Dedifferentiated amniotic fluid mesenchymal stem cell (primary cell): ENCODE measurements around the gene PNCK.

ENCODE experiments used
- DNase-seq: peaks from one replicate; pipeline ENCODE4 v3.0.0-alpha.2; 2016; ENCODE audit errors: extremely low spot score

Gene PNCK

DNA sequence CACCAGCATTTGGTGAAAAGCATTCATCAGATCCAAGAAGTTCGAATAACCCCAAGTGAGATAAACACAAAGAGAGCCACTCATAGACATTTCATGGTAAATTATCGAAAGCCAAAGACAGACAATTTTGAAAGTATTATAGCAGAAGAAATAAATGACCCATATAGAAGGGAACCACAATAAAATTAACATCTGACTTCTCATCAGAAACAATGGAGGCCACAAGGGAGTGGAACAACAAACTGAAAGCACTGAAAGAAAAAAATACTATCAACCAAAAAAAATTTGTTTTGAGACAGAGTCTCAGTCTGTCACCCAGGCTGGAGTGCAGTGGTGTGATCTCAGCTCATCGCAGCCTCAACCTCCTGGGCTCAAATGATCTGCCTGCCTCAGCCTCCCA is 14.3 kb downstream of the PNCK start:
- no peak for DNase-seq

DNA sequence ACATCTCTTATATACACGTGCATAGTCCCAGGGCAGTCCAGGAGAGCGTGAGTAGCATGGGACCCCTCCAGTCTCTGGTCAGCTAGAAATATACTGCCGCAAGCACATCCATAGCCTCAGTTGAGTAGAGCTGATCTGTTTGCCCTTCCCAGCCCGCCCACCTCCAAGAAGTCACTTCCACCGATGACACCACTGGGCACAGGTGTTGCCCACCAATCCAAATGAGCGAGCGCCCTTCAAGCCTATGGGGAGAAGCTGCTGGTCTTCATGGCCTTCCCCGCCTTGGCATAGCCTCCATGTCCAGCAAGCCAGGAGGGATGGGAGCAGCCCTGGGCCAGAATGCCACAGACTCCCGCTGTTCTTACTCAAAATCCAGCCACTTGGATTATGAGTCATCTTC is 16.5 kb downstream of the PNCK start:
- no peak for DNase-seq

DNA sequence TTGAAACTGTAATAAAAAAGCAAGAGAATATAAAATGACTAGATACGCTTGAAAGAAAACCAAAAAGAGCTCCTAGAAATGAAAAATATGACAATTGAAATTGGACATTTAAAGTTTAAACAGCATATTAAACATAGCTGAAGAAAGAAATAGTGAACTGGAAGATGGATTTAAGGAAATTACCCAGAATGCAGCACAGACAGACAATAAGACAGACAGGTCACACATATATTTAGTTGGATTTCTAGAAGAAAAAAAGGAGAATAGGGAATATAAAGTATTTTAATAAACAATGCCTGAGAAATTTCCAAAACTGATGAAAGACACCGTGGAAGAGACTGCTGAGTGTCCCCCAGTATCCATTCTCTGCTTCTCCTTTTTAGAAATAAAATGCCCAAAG is 20.1 kb downstream of the PNCK start:
- no peak for DNase-seq

DNA sequence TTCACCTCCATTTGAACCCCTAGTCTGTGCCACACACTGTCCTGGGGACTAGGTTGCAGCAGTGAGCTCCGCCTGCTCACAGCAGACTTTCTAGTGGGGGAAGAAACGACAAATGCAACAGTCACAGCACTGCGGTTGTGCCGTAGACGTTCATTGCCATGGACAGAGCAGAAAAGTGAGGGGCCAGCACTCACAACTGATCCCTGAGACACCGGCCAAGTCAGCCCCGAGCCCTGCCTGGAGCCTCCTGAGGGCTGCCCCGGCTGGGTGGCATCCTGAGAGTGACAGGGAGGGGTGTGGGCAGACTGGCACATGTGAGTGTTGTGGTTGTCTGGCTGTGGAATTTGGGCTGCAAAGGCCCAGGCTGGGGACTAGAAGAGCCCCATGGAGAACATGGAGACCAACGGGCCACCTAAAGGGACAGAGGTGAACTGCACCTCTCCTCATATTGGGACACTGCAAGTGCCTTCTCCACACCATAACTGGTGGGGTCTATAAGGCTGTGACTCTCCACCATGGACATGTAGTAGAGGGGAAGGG is 22.0 kb downstream of the PNCK start:
- no peak for DNase-seq

DNA sequence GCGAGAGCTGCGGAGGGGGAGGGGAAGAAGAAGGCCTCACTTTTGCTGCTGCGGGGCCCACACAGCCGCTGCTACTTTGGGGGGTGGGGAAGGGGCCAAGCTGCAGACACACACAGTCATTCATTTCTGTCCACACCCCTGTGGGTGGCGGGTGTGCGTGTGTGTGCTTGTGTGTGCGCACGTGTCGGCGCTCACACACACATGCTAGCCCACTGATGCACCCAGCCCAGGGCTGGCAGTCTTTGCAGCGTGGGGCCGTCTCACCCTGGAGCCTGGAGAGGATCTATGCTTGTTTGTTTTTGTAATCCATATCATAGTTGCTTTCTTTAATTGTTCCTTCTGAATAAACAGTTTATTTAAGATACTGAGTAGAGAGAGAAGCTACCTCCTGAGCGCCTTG is 22.7 kb downstream of the PNCK start:
- no peak for DNase-seq

DNA sequence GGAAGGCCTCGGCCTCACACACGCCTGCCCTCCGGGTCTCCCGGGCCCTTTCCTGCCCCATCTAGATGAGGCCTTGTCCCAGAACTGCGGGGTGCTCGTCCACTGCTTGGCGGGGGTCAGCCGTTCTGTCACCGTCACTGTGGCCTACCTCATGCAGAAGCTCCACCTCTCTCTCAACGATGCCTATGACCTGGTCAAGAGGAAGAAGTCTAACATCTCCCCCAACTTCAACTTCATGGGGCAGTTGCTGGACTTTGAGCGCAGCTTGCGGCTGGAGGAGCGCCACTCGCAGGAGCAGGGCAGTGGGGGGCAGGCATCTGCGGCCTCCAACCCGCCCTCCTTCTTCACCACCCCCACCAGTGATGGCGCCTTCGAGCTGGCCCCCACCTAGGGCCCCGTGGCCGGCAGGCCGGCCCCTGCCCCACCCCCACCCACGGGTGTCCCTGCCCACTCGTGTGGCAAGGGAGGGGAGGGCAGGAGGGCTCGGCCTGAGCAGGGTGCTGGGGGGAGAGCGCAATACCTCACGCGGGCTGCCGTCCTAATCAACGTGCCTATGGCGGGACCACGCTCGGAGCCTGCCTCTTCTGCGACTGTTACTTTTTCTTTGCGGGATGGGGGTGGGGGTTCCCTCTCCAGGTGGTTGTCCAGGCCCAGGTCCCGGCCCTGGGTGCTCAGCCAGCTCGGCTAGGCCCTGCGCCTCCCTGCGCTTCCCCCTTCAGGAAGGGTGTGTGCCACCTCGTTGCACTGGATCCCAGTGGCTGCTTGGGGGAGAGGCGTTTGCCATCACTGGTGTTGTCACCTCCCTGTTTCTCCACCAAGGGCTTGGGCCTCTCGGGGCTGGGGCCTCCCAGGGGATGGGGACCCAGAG is 23.5 kb downstream of the PNCK start:
- no peak for DNase-seq

DNA sequence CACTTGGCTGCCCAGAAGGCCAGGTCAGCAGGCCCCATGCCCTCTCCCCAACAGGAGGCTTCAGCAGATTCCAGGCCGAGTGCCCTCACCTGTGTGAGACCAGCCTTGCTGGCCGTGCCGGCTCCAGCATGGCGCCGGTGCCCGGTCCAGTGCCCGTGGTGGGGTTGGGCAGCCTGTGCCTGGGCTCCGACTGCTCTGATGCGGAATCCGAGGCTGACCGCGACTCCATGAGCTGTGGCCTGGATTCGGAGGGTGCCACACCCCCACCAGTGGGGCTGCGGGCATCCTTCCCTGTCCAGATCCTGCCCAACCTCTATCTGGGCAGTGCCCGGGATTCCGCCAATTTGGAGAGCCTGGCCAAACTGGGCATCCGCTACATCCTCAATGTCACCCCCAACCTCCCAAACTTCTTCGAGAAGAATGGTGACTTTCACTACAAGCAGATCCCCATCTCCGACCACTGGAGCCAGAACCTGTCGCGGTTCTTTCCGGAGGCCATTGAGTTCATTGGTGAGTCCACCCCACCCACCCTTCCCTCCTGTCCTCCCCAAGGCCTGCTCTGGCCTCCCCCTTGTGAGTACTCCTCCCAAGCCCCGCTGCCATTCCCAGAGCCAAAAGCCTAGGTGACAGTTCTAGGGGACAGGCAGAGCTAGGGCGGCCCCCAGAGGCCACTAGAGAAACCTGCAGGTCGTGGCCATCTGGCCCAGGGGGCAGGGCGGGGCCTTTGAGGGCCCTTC is 24.3 kb downstream of the PNCK start:
- no peak for DNase-seq

DNA sequence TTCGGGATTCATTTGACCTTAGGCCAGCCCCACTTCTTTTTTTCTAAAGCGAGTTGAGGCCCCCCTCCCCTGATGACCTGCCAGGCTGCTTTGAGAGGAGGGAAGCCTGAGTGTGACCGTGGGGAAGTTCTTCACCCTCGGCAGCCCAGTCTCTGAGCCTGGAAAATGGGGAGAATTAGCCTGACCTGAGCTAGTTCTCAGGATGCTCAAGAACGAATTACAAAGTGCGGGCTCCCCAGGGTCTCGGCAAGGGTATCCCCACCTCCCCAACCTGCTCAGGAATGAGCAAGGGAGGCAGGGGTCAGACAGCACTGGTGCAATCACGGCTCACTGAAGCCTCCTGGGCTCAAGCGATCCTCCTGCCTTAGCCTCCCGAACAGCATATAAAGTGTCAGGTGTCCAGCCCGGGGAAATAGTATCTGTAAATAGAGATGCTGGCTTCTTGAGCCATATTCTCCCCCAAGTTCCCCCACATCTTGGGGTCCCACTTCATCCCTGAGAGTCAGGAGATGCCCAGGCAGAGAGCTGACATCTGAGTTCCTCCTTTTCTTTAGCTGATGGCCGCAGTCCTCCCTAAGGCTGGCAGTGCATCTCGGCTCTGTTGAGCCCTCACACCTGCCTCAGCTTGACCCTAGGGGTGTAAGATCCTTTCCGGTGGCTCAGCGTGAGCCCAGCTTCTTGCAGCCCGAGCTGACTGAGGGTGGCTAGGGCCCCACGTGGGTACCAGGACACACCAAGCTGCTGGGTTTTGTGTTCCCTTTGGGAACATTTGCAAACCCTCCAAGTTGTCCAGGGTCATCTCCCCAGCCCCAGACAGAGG is 25.0 kb downstream of the PNCK start:
- no peak for DNase-seq

DNA sequence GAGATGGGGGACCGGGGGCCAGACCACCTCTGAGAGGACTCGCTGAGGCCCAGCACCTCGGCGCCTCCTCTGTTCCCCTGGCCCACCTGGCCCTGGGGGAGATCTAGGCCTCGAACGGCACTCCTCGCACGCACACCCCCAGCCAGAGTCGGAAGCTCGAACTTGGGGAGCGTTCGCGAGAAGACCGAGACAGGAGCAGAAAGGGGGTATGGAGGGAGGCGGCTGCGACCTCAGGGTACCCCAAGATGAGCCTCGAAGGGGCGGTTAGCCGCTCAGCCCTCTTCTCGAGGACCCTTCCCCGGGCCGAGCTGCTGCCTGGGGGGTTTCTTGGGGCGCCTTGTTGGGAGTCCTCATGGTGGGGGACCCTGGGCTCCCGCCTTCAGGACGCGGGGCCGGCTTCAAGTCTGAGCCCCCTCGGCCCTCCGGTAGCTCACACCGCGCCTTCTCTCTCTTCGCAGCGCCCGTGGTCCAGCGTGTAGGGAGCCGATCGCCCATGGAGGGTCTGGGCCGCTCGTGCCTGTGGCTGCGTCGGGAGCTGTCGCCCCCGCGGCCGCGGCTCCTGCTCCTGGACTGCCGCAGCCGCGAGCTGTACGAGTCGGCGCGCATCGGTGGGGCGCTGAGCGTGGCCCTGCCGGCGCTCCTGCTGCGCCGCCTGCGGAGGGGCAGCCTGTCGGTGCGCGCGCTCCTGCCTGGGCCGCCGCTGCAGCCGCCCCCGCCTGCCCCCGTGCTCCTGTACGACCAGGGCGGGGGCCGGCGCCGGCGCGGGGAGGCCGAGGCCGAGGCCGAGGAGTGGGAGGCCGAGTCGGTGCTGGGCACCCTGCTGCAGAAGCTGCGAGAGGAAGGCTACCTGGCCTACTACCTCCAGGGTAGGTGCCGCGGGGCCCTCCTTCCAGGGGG is 25.9 kb downstream of the PNCK start:
- DNase-seq, result no peak

DNA sequence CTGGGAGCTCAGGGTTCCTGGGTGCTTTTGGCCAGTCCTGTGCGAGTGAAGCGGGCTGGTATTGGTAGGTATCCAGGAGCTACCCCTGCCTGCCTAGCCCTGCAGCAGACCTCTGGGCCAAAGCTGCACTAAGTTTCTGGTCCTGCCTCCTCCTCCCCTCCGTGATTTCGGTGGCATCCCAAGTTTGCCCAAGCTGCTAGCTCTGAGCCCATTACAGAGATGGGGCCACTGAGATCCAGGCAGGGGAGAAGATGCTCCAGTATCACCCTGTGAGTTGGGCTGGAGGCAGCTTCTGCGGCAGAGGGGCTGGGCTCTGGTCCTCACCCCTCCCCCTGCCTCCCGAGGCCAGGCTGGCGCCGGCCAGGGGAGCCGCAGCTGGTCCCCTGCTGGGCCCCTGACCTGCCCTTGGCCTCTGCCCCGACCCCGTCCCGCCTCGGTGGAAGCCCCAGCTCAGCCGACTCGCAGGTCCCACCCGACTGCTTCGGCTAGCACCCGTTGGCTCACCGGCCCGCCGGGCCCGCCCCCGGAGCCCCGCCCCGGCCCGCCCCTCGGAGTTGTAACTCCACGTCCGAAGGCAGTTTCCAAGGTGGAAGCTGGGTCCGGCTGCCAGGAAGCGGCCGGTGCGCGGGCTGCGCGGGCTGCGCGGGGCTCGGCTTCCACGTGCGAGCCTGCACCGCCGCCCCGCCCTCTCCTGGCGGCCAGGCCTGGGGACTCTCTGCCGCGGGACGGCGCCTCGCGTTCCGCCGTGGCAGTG is 26.8 kb downstream of the PNCK start, which contains the start of gene DUSP9:
Gene DUSP9 (plus strand): TSS at position 584 of the 754 bp plus-strand sequence. CDS start 751 bp downstream, outside the sequence.
- DNase-seq, result no peak

DNA sequence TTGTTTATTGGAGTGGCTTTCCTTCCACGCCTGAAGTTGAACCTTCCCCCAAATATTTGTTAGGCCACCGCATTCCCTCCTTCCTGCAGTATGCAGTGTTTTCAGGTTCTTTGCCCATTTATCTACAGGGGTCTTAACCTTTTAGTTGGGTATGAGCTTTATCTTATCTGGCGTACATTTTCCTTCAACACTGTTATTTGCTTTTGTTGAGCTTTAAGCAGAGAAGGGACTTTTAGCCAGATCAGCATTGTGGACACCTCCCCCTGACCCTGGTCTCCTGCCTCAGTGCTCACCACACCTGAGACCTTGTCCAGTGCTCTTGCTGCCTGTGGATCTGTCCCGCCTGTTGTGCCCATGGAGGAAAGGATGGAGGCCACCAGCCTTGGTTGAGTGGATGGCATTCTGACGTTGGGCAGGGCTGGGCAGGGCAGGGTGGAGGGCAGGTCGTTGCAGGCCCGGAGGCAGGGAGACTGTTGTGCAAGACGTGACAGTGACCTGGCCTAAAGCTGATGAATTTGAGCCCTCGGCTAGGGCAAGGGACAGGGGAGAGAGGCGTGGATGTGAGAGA is 27.6 kb downstream of the PNCK start:
- DNase-seq, result no peak

DNA sequence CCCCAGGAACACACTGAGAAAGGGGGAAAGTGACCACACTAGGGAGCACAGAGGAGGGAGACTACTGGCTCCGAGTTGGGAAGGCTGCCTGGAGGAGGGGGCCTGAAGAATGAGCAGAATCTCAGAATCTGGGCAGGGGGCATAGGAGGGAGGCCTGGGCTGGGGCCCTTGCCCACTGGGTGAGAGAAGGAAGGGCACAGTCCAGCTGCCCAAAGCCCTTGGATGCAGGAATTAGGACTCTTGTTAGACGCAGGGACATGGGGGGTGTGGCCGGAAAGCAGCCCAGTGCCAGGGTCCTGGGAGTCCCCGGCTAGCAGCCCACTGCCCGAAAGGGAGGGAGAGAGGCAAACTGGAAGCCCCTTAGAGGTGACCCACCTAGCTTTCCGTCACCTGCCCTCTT is 28.5 kb downstream of the PNCK start:
- DNase-seq, result no peak

DNA sequence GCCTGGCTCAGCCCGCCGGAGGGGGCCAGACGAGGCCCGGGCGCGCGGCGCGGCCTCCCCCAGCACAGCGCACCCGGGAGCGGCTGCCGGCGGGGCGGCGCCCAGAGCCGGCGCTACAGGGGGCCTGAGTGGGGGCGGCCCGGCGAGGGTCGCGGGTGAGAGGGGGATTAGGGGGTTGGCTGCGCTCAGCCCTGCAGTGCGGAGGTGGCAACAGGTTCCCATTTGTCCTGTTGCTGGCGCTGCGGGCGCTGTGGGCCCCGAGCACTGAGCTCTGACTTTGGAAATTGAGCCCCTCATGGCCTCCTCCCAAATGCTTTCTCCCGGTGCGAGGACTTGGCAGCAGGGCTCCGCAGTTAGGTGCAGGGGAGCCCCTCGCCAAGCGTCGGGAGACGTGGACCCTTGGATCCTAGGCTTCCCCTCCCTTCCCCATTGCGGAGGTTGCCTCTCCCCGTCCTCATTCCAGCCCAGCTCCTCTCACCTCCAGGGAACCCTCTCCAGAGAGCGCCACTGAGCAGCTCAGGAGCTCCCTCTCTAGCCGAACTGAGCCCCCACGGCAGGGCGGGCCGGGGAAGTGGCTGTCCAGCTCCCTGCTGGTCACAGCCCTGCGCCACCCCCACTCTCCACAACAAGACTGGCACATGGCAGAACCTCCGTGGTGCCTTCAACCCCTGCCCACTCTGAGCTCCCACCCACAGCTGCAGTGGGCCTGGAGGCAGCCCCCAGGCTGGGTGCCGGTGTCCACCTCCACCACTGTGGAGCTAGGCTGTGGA is 29.1 kb downstream of the PNCK start:
- DNase-seq, result no peak

DNA sequence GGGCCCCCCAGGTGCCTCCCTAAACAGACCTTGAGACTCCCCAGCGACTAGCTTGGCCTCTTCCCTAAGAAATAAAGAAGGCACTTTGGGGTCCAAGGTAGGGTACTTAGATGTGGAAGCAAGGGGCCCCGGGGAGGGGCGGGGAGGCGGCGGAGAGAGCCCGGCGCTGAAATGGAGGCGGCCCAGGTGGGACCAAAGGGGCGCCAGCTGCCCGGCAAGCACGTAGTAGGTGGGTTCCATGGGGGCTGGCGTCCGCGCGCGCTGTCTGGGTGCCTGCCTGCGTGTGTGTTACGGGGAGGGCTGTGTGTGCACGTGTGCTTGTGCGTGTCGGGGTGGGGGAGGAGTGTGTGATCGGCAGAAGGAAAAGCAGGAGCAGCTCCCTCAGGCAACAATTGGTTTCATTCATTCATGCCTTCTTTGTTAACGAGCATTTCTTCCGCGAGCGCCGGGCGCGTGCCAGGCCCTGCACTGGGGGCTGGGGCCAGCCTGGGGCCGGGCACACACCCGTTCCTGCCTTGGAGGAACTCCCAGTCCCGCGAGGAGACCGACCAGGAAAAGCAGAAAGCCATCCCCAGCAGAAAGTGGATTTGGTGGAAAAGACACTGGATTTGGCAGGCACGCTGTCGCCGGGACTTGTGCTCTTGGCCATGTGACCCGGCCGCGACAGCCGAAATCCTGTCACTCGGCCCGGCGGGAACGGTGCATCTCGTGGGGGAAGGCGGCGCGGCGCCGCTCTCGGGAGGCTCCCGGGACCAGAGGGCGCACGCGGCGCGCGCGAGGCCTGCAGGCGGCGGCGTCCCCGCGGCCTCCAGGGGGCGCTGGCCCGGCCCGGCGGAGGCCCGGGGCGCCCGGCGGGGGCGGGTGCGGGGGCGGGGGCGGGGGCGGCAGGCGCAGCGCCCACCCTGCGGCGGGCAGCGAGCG is 29.9 kb downstream of the PNCK start:
- DNase-seq, result no peak

DNA sequence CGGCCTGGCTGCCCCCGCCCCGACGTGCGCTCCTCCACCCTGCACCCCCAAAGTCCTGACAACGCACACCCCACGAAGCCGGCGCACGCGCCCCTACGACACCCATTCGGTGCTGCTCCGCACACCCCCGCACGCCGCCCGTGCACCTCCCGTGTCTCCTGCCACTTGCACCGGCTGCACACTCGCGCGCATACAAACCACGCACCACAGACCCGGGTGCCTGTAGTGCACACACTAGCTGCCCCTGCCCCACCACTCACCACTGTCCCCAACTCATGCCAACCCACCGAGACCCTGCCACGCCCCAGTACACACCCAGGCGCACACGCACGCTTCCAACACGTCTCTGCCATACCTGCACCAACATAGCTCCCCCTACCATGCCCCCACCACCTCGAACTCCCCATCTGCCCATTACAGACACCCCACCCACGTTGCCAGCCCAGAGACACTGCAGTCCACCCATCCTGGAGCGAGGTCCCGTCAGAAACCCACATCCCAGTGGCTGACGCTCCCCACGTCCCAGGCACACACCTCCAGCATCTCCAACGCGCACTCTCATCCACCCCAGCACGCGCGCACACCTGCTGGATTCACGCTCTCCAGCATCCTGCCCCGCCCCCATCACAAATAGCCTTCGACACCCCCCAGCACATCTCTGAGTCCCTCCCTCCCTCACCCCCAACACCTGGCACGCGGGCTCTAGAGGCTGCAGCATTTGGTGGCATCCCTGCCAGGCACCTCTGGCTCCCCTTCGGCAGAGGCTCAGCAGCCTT is 30.8 kb downstream of the PNCK start:
- DNase-seq, result no peak

DNA sequence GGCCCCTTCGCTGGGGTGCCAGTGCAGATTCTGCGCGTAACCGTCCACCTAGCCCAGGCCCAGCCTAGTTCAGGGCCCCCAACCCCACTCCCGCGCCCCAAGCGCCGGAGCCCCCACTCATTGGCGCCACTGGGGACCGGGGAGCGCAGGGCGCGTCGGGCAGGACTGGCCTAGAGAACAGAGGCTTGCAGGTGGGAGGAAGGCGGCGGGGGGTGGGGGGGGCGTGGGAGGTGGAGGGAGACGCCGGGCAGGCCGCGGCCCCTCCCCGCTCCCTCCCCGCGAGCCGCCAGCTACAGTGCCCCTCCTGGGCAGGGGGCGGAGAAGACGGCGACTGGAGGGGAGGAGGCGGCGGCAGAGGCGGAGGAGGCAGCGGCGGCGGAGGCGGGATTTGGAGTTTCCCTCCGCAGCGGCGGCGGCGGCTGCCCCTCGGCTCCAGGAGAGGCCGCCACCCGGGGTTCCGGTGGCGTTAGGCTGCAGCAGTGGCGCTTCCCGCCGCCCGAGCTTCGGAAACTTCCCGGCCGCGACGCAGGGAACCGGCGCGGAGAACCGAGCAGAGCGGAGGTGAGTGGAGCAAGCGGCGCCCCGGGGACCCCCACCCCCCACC is 31.5 kb downstream of the PNCK start:
- DNase-seq, result no peak

DNA sequence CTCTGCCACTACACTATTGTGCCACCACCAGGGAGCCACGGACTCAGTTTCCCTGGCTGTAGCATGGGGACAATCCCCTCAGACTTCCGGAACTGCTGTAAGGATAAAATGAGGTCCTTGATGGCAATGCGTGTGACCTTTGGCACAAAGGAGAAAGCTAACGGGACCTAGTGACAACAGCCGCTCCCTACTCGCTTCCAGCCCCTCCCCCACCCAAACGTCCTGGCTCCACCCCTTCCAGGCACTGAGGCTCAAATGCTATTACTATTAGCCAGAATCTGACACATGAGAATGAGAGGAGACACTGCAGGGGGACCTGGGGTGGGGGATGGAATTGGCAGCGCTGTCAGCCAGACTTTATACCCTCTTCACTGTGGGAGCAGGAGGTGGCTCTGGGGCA is 32.0 kb downstream of the PNCK start:
- DNase-seq, result no peak
